Small intestine (tissue), 7 donors: ENCODE measurements around the gene SMIM35. TPM values are rescaled to one million over a fixed set of nuclear protein-coding genes. Genes with fewer than 3 reads are reported as not detected.
"Not testable (repeated sequence)": the region's sequence is repeated elsewhere in the genome, so short reads cannot be mapped to it uniquely, and the experiment has no call there.

Experiments
- DNase-seq, 2 donors: peaks; one replicate each; pipeline versions ENCODE4 v3.0.0 to v3.0.0-alpha.2; 2013
- FAIRE-seq: peaks from 2 replicates; lab custom pipeline; 2012; peaks lifted over from hg19 to GRCh38; lab: Jason Lieb, UNC
- H3K27ac ChIP-seq, 3 donors: one replicate each; pipeline ENCODE4 v1.5.1; 2013; ENCODE audit warnings: low read length in 2 of 3, mild to moderate bottlenecking in 2 of 3, control low read depth in 1 of 3, inconsistent platforms in 1 of 3, low read depth in 1 of 3, moderate library complexity in 1 of 3
- H3K27me3 ChIP-seq, 3 donors: one replicate each; pipeline ENCODE4 v1.6.1; 2013; ENCODE audit warnings: low read length in 3 of 3, inconsistent platforms in 1 of 3; ENCODE audit not compliant: control insufficient read depth in 3 of 3, insufficient read depth in 3 of 3
- H3K36me3 ChIP-seq, 3 donors: one replicate each; pipeline ENCODE4 v1.6.1; 2013; ENCODE audit warnings: low read length in 3 of 3, inconsistent platforms in 1 of 3, low read depth in 1 of 3, mild to moderate bottlenecking in 1 of 3, moderate library complexity in 1 of 3; ENCODE audit not compliant: control insufficient read depth in 3 of 3, insufficient read depth in 2 of 3
- H3K4me1 ChIP-seq, 3 donors: one replicate each; pipeline ENCODE4 v1.6.1; 2013; ENCODE audit warnings: low read length in 2 of 3, inconsistent platforms in 1 of 3, low read depth in 1 of 3, mild to moderate bottlenecking in 1 of 3, moderate library complexity in 1 of 3; ENCODE audit not compliant: control insufficient read depth in 3 of 3, insufficient read depth in 2 of 3
- H3K4me3 ChIP-seq, 3 donors: one replicate each; pipeline ENCODE4 v1.5.1; 2013; ENCODE audit warnings: low read length in 3 of 3, control low read depth in 1 of 3, inconsistent platforms in 1 of 3, low read depth in 1 of 3, mild to moderate bottlenecking in 1 of 3, moderate library complexity in 1 of 3
- H3K9me3 ChIP-seq, 2 donors: one replicate each; pipeline ENCODE4 v1.6.1; 2013; ENCODE audit warnings: low read depth in 1 of 2, low read length in 1 of 2; ENCODE audit not compliant: control insufficient read depth in 2 of 2, insufficient read depth in 1 of 2
- WGBS, 3 donors: extraction: QIAGEN DNeasy Blood & Tissue Kit; methylation state at CpG; one replicate each; pipeline ENCODE4 v1.1.7; 2013; 5-methylcytosine and 5-hydroxymethylcytosine counted together
- polyA plus RNA-seq, 4 donors: library from polyadenylated mRNA; stranded (reverse) in 3 of 4; unstranded in 1 of 4; fragments of 200-250 nt in 3 of 4; fragments of 120-200 nt in 1 of 4; gene quantifications; one replicate each; pipeline versions ENCODE4 v1.2.1 to v1.2.3, GENCODE V29; 2013
- donor health status: healthy with polysubstance abuse.
- donor health status: control.
- donor health status: control.
- donor health status: Bipolar disorder and iron deficiency.
- donor health status: healthy.

SMIM35 gene
- polyA plus RNA-seq, 4 donors, result 0.03 to 0.44 TPM; not detected in 2

GRCh38 chr11:118068945-118069612, 17.7 kb downstream of the SMIM35 start:
- Histone ChIP-seq H3K27ac (no peak overlapping the region), H3K27me3 (no peaks in the 10 kb centered on the region), H3K4me3 (no peak overlapping the region), H3K36me3 (no peaks in the 10 kb centered on the region), H3K9me3 (no peaks in the 10 kb centered on the region), H3K4me1 (no peaks in the 10 kb centered on the region)
- DNase-seq (no peak), FAIRE-seq (no peak)
- 83 to 91% (median 88%) methylated on average over 10 of the region's 10 CpGs for WGBS, 3 donors

- Histone ChIP-seq H3K36me3 (no peaks in the 10 kb centered on the region), H3K27me3 (no peaks in the 10 kb centered on the region), H3K9me3 (no peaks in the 10 kb centered on the region), H3K4me3 (no peak overlapping the region), H3K4me1 (no peaks in the 10 kb centered on the region), H3K27ac (no peak overlapping the region)
- 70 to 81% (median 73%) methylated on average over 24 of the region's 24 CpGs for WGBS, 3 donors
- FAIRE-seq (no peak), DNase-seq (no peak)
These were observed 18.4 kb downstream of the SMIM35 start for GRCh38 chr11:118068206-118068944.

GRCh38 chr11:118067006-118067405, 19.8 kb downstream of the SMIM35 start:
- DNase-seq (no peak), FAIRE-seq (no peak)
- Histone ChIP-seq H3K4me1 (no peaks in the 10 kb centered on the region), H3K27ac (no peak overlapping the region), H3K27me3 (no peaks in the 10 kb centered on the region), H3K36me3 (no peaks in the 10 kb centered on the region), H3K4me3 (no peak overlapping the region), H3K9me3 (no peaks in the 10 kb centered on the region)
- WGBS, 3 donors, result 88 to 92% (median 90%) methylated on average over 8 of the region's 8 CpGs

- Histone ChIP-seq H3K4me3 (no peak overlapping the region), H3K36me3 (no peaks in the 10 kb centered on the region), H3K27ac (no peak overlapping the region), H3K27me3 (no peaks in the 10 kb centered on the region), H3K4me1 (no peaks in the 10 kb centered on the region), H3K9me3 (no peaks in the 10 kb centered on the region)
- FAIRE-seq (no peak), DNase-seq (no peak)
- 72 to 79% (median 72%) methylated on average over 3 of the region's 3 CpGs for WGBS, 3 donors
These were observed 21.4 kb downstream of the SMIM35 start for GRCh38 chr11:118065384-118065783.

GRCh38 chr11:118064956-118065355, 21.8 kb downstream of the SMIM35 start:
- no peaks in the 10 kb centered on the region for H3K36me3 ChIP-seq
- H3K4me3 ChIP-seq, result no peak overlapping the region
- H3K27ac ChIP-seq, result no peak overlapping the region
- peaks cover 0 to 3% (median 0%) of the 10 kb centered on the region in 3 donors for H3K4me1 ChIP-seq
- no peaks in the 10 kb centered on the region for H3K9me3 ChIP-seq
- FAIRE-seq (no peak), DNase-seq (no peak)
- WGBS, 3 donors, result 30 to 69% (median 45%) methylated on average over 9 of the region's 9 CpGs
- no peaks in the 10 kb centered on the region for H3K27me3 ChIP-seq

- WGBS, 3 donors, result 93 to 99% (median 93%) methylated on average over 5 of the region's 5 CpGs
- FAIRE-seq, H3K27me3 ChIP-seq, H3K36me3 ChIP-seq, H3K4me3 ChIP-seq, H3K9me3 ChIP-seq, DNase-seq, H3K27ac ChIP-seq: not testable (repeated sequence)
- peaks cover 0 to 13% (median 0%) of the 10 kb centered on the region in 3 donors for H3K4me1 ChIP-seq
These were observed 24.1 kb downstream of the SMIM35 start for GRCh38 chr11:118062631-118063030.

GRCh38 chr11:118062181-118062580, 24.6 kb downstream of the SMIM35 start:
- not testable (repeated sequence) for H3K27me3 ChIP-seq, H3K27ac ChIP-seq, FAIRE-seq, H3K9me3 ChIP-seq, H3K4me3 ChIP-seq, H3K36me3 ChIP-seq, DNase-seq
- H3K4me1 ChIP-seq, result peaks cover 0 to 13% (median 0%) of the 10 kb centered on the region in 3 donors
- WGBS, 3 donors, result 87 to 91% (median 90%) methylated on average over 5 of the region's 5 CpGs

- no peaks in the 10 kb centered on the region for H3K9me3 ChIP-seq
- H3K27me3 ChIP-seq, result no peaks in the 10 kb centered on the region
- no peak overlapping the region for H3K27ac ChIP-seq
- no peak for DNase-seq
- no peaks in the 10 kb centered on the region for H3K36me3 ChIP-seq
- H3K4me1 ChIP-seq, result peaks cover 0 to 13% (median 0%) of the 10 kb centered on the region in 3 donors
- H3K4me3 ChIP-seq, result no peak overlapping the region
- WGBS, 3 donors, result 91 to 94% (median 93%) methylated on average over 6 of the region's 6 CpGs
- no peak for FAIRE-seq
These were observed 25.1 kb downstream of the SMIM35 start for GRCh38 chr11:118061586-118062125.
